GM19240 (cell line): ENCODE measurements around the gene NCAPD3.

Source experiments
- DNase-seq: peaks from one replicate; pipeline ENCODE4 v3.0.0; 2011; ENCODE audit warnings: low spot score; ENCODE audit not compliant: insufficient read length

NCAPD3 gene

GRCh38 chr11:134252346-134253187, 28.8 kb upstream of the NCAPD3 start:
- DNase-seq = no peak

GRCh38 chr11:134250675-134251074, 26.9 kb upstream of the NCAPD3 start:
- no peak for DNase-seq

GRCh38 chr11:134250246-134250645, 26.5 kb upstream of the NCAPD3 start:
- DNase-seq = no peak

GRCh38 chr11:134248910-134249480, 25.2 kb upstream of the NCAPD3 start:
- no peak for DNase-seq

- no peak for DNase-seq
Observed at GRCh38 chr11:134246678-134247077, 22.9 kb upstream of the NCAPD3 start.

- DNase-seq = no peak
Observed at GRCh38 chr11:134246100-134246499, 22.3 kb upstream of the NCAPD3 start.

- DNase-seq = no peak
Observed at GRCh38 chr11:134245434-134245833, 21.7 kb upstream of the NCAPD3 start.

GRCh38 chr11:134244593-134244992, 20.8 kb upstream of the NCAPD3 start:
- DNase-seq = no peak

- DNase-seq = no peak
Observed at GRCh38 chr11:134243913-134244312, 20.1 kb upstream of the NCAPD3 start.

GRCh38 chr11:134242376-134242775, 18.6 kb upstream of the NCAPD3 start:
- no peak for DNase-seq

GRCh38 chr11:134240592-134240991, 16.8 kb upstream of the NCAPD3 start:
- DNase-seq = no peak

GRCh38 chr11:134238956-134239355, 15.2 kb upstream of the NCAPD3 start:
- no peak for DNase-seq

GRCh38 chr11:134237557-134237922, 13.8 kb upstream of the NCAPD3 start:
- no peak for DNase-seq

- DNase-seq = no peak
Observed at GRCh38 chr11:134236834-134237556, 13.2 kb upstream of the NCAPD3 start.

- no peak for DNase-seq
Observed at GRCh38 chr11:134235399-134235798, 11.6 kb upstream of the NCAPD3 start.

- no peak for DNase-seq
Observed at GRCh38 chr11:134233729-134234179, 10.0 kb upstream of the NCAPD3 start.

- no peak for DNase-seq
Observed at GRCh38 chr11:134231958-134232659, 8.3 kb upstream of the NCAPD3 start.

- DNase-seq = no peak
Observed at GRCh38 chr11:134230339-134230738, 6.6 kb upstream of the NCAPD3 start.

- no peak for DNase-seq
Observed at GRCh38 chr11:134229126-134229790, 5.5 kb upstream of the NCAPD3 start.

GRCh38 chr11:134228625-134229024, 4.9 kb upstream of the NCAPD3 start:
- peak; percentile 48 for DNase-seq

GRCh38 chr11:134226806-134227325, 3.1 kb upstream of the NCAPD3 start:
- DNase-seq = no peak
